K562 (cell line): ENCODE measurements around the gene NPC1L1. TPM values are rescaled to one million over a fixed set of nuclear protein-coding genes. Genes with fewer than 3 reads are reported as not detected.

Experiments
- ATAC-seq: fragments of 200-7000 bp; cut with Tn5 transposase; 3 replicates; pipeline ENCODE4 v1.9.1; 2020; ENCODE audit warnings: moderate library complexity
- BruUV-seq: library from RNA; stranded (reverse); fragments of 400-500 nt; replicated peaks from 2 replicates; lab custom pipeline; 2021; lab: Mats Ljungman, UMichigan
- CTCF ChIA-PET: fragments of 300-600 bp; formaldehyde crosslinking; extraction: SDS; loops from one replicate; lab custom pipeline; 2021; ENCODE audit warnings: low intra/inter-chr PET ratio; lab: Yijun Ruan, JAX
- POLR2A ChIA-PET: fragments of 300-600, 350-650 bp; sonication (Branson Sonifier 250); formaldehyde crosslinking; extraction: SDS; loops from one replicate; lab custom pipeline; 2021; ENCODE audit warnings: antibody characterized with exemption, inconsistent platforms; lab: Yijun Ruan, JAX
- DNase-seq, 4 experiments: peaks; one replicate each; pipeline versions ENCODE4 v3.0.0 to v3.0.0-alpha.2; 2011 to 2018; ENCODE audit warnings: low spot score in 3 of 4, mixed read lengths in 3 of 4; ENCODE audit errors: extremely low read depth in 1 of 4
- FAIRE-seq: peaks from 2 replicates; lab custom pipeline; 2011; peaks lifted over from hg19 to GRCh38; lab: Jason Lieb, UNC
- H2AFZ ChIP-seq: 2 replicates; pipeline ENCODE4 v1.6.0; 2011; ENCODE audit warnings: low read depth, low read length, control low read depth, inconsistent platforms
- H3K27ac ChIP-seq: fragments of 200-600 bp; 3 replicates; pipeline ENCODE4 v1.8.0; 2011; ENCODE audit warnings: low read depth, mild to moderate bottlenecking, control low read depth, inconsistent platforms, low read length, moderate library complexity, mixed read lengths; ENCODE audit errors: extremely low read depth
- H3K27me3 ChIP-seq, 2 experiments: fragments of 300-600 bp in 1 of 2; 2 replicates in 1 of 2; 3 replicates in 1 of 2; pipeline versions ENCODE4 v1.6.0 to v1.8.0; 2011; ENCODE audit warnings: inconsistent platforms in 2 of 2, low read length in 2 of 2, mild to moderate bottlenecking in 1 of 2, mixed read lengths in 1 of 2, moderate library complexity in 1 of 2; ENCODE audit not compliant: control insufficient read depth in 2 of 2, insufficient read depth in 2 of 2
- H3K36me3 ChIP-seq: fragments of 300-600 bp; 3 replicates; pipeline ENCODE4 v1.8.0; 2011; ENCODE audit warnings: mild to moderate bottlenecking, low read length, inconsistent platforms; ENCODE audit not compliant: control insufficient read depth, insufficient read depth
- H3K4me1 ChIP-seq, 2 experiments: fragments of 200-600 bp in 1 of 2; replicated peaks in 1 of 2; 2 replicates in 1 of 2; 3 replicates in 1 of 2; pipeline versions ENCODE4 v1.5.1 to v1.8.0; 2011; ENCODE audit warnings: inconsistent platforms in 2 of 2, low read length in 2 of 2, mild to moderate bottlenecking in 1 of 2, mixed read lengths in 1 of 2, moderate library complexity in 1 of 2; ENCODE audit not compliant: control insufficient read depth in 2 of 2, insufficient read depth in 2 of 2
- H3K4me2 ChIP-seq: 2 replicates; pipeline ENCODE4 v1.6.1; 2011; ENCODE audit warnings: low read length, control low read depth, inconsistent platforms, mixed read lengths; ENCODE audit not compliant: insufficient read depth
- H3K4me3 ChIP-seq: fragments of 200-600 bp; sonication (generic), shearing (Covaris generic); 2 replicates; pipeline ENCODE4 v1.5.1; 2016; ENCODE audit warnings: control low read depth, inconsistent platforms
- H3K79me2 ChIP-seq: fragments of 200-600 bp; 3 replicates; pipeline ENCODE4 v1.8.0; 2011; ENCODE audit warnings: low read length, inconsistent platforms; ENCODE audit not compliant: control insufficient read depth, insufficient read depth
- H3K9ac ChIP-seq, 2 experiments: 2 replicates each; pipeline versions ENCODE4 v1.6.0 to v1.6.1; 2011; ENCODE audit warnings: low read depth in 2 of 2, low read length in 2 of 2, control low read depth in 1 of 2, inconsistent platforms in 1 of 2, mild to moderate bottlenecking in 1 of 2, mixed read lengths in 1 of 2; ENCODE audit not compliant: insufficient read depth in 1 of 2
- H3K9me1 ChIP-seq: one replicate; pipeline ENCODE4 v1.6.0; 2011; ENCODE audit warnings: inconsistent platforms, mild to moderate bottlenecking, low read length, moderate library complexity; ENCODE audit not compliant: control insufficient read depth, insufficient read depth
- H3K9me3 ChIP-seq: replicated peaks from 2 replicates; pipeline ENCODE4 v1.5.1; 2011; ENCODE audit warnings: low read depth, low read length, inconsistent platforms; ENCODE audit not compliant: control insufficient read depth, insufficient read depth
- H4K20me1 ChIP-seq: replicated peaks from 2 replicates; pipeline ENCODE4 v1.6.1; 2011; ENCODE audit warnings: low read length, inconsistent platforms, mixed read lengths; ENCODE audit not compliant: control insufficient read depth, insufficient read depth
- CEBPZ ChIP-seq: fragments of 150-350 bp; IDR thresholded peaks from 2 replicates; pipeline ENCODE4 v1.6.1; 2014; ENCODE audit warnings: low read depth, mild to moderate bottlenecking, low read length, borderline replicate concordance
- DACH1 ChIP-seq: fragments of 450-650 bp; IDR thresholded peaks from 2 replicates; pipeline ENCODE4 v1.6.1; 2018; ENCODE audit not compliant: partially characterized antibody
- DNMT1 ChIP-seq: fragments of 450-650 bp; IDR thresholded peaks from 2 replicates; pipeline ENCODE4 v1.6.1; 2016; ENCODE audit warnings: antibody characterized with exemption, mild to moderate bottlenecking
- ERF ChIP-seq: fragments of 450-650 bp; formaldehyde crosslinking; IDR thresholded peaks from 2 replicates; pipeline ENCODE4 v1.4.0; 2020; ENCODE audit warnings: mild to moderate bottlenecking, mixed read lengths
- HEY1 ChIP-seq: fragments of 250-450 bp; sonication (Bioruptor Pico); IDR thresholded peaks from 2 replicates; pipeline ENCODE4 v1.5.0; 2020; ENCODE audit warnings: mild to moderate bottlenecking, moderate library complexity, borderline replicate concordance
- HNRNPL ChIP-seq: fragments of 200-400 bp; formaldehyde crosslinking; IDR thresholded peaks from 2 replicates; pipeline ENCODE4 v1.6.1; 2017; ENCODE audit warnings: low read depth, mild to moderate bottlenecking, low read length
- HOMEZ ChIP-seq: fragments of 250-450 bp; sonication (Bioruptor Pico); IDR thresholded peaks from 2 replicates; pipeline ENCODE4 v1.4.0; 2020; ENCODE audit warnings: mild to moderate bottlenecking, moderate library complexity
- KAT7 ChIP-seq: sonication (generic); formaldehyde crosslinking; IDR thresholded peaks from 2 replicates; pipeline ENCODE4 v1.8.0; 2022; ENCODE audit warnings: missing genetic modification reagents, mild to moderate bottlenecking, borderline replicate concordance
- KLF1 ChIP-seq: fragments of 450-650 bp; IDR thresholded peaks from 2 replicates; pipeline ENCODE4 v1.6.1; 2016; ENCODE audit warnings: missing genetic modification characterization, missing compliant biosample characterization
- MECOM ChIP-seq: fragments of 250-450 bp; sonication (Bioruptor Pico); IDR thresholded peaks from 2 replicates; pipeline ENCODE4 v1.8.0; 2022; ENCODE audit warnings: inconsistent platforms
- NCOA4 ChIP-seq: fragments of 450-650 bp; IDR thresholded peaks from 2 replicates; pipeline ENCODE4 v1.6.1; 2018; ENCODE audit warnings: mild to moderate bottlenecking; ENCODE audit not compliant: partially characterized antibody
- OTX1 ChIP-seq: fragments of 450-650 bp; formaldehyde crosslinking; IDR thresholded peaks from 2 replicates; pipeline ENCODE4 v1.4.0; 2022; ENCODE audit warnings: mild to moderate bottlenecking
- SIRT6 ChIP-seq: IDR thresholded peaks from one replicate; pipeline ENCODE4 v1.6.1; 2012; ENCODE audit warnings: low read depth, mild to moderate bottlenecking, control low read depth, inconsistent platforms, low read length, moderate library complexity
- ZNF197 ChIP-seq: fragments of 200-800 bp; sonication (Bioruptor generic); IDR thresholded peaks from 2 replicates; pipeline ENCODE4 v1.6.1; 2016; ENCODE audit warnings: low read depth, missing genetic modification characterization, missing compliant biosample characterization
- ZNF551 ChIP-seq: fragments of 250-450 bp; sonication (Bioruptor Pico); IDR thresholded peaks from 2 replicates; pipeline ENCODE4 v1.5.0; 2021; ENCODE audit warnings: mild to moderate bottlenecking, moderate library complexity
- ZNF696 ChIP-seq: fragments of 250-450 bp; sonication (Bioruptor Pico); conservative IDR thresholded peaks from 2 replicates; pipeline ENCODE4 v1.4.0; 2020; ENCODE audit warnings: mild to moderate bottlenecking, moderate library complexity
- ZNF79 ChIP-seq: fragments of 250-450 bp; sonication (Bioruptor Pico); IDR thresholded peaks from 2 replicates; pipeline ENCODE4 v1.4.0; 2020; ENCODE audit warnings: low read depth, mild to moderate bottlenecking, moderate library complexity
- WGBS: fragments of 100-300 bp; shearing (Covaris generic); methylation state at CpG from one replicate; pipeline ENCODE4 v1.1.6; 2016; ENCODE audit warnings: low coverage, mixed read lengths; ENCODE audit not compliant: insufficient coverage; ENCODE audit errors: missing lambda C conversion rate; 5-methylcytosine and 5-hydroxymethylcytosine counted together
- in situ Hi-C: fragments of 300-500 bp; cut with MboI; formaldehyde crosslinking; loops from 4 replicates; pipeline ENCODE4 v1.15.0; 2018; ENCODE audit warnings: inconsistent platforms, mixed read lengths
- intact Hi-C: fragments of 100-400 bp; cut with micrococcal nuclease; formaldehyde crosslinking; loops from 2 replicates; pipeline ENCODE4 v1.14.2; 2022
- polyA plus RNA-seq, 8 experiments: library from polyadenylated mRNA; depleted of rRNA in 4 of 8; stranded (reverse) in 5 of 8; unstranded in 3 of 8; fragments of >200 nt; fragmentation: Nextera tagmentation in 2 of 8; fragmentation: Illumina TruSeq in 1 of 8; extraction: Ambion mirVana in 2 of 8; extraction: Trizol in 1 of 8; gene quantifications; 2 replicates each; pipeline versions ENCODE4 v1.2.1 to v1.2.3, GENCODE V29; 2011 to 2014; ENCODE audit warnings: inconsistent platforms in 1 of 8, missing spikeins in 1 of 8
- total RNA-seq, 7 experiments: library from RNA; depleted of rRNA in 6 of 7; stranded (reverse); fragments of >200 nt in 6 of 7; fragmentation: Illumina TruSeq in 2 of 7; extraction: Trizol in 2 of 7; gene quantifications; 2 replicates each; pipeline versions ENCODE4 v1.2.1 to v1.2.3, GENCODE V29; 2011 to 2021; ENCODE audit warnings: low replicate concordance in 1 of 7

The NPC1L1 gene
- total and polyA plus RNA-seq, 9 of the 15 experiments (the other 6 are each of a cell fraction or from before 2014, with no cell fraction given), result 0.01 to 0.18 (median 0.07) TPM; not detected in 4

GRCh38 chr7:44515590-44516268 lies 25.4 kb downstream of the NPC1L1 start:
- Histone ChIP-seq H3K9me3 (no peaks in the 10 kb centered on the region), H2AFZ (no peak overlapping the region), H3K79me2 (no peaks in the 10 kb centered on the region), H3K9me1 (no peaks in the 10 kb centered on the region), H3K4me1 (peaks cover 0 to 3% of the 10 kb centered on the region in 2 experiments; a peak in 1 of 5 replicates), H3K4me2 (no peak overlapping the region), H3K36me3 (no peaks in the 10 kb centered on the region), H3K4me3 (no peak overlapping the region), H3K9ac (no peak overlapping the region), H3K27me3 (peaks cover 0 to 11% of the 10 kb centered on the region in 2 experiments; a peak in 3 of 5 replicates), H3K27ac (no peak overlapping the region), H4K20me1 (no peaks in the 10 kb centered on the region)
- CTCF ChIA-PET, result no interaction called here
- TF ChIP-seq ZNF696, result no peak
- no peak for TF ChIP-seq ERF (CRISPR knock-in tag)
- TF ChIP-seq OTX1 (CRISPR knock-in tag), result no peak
- TF ChIP-seq ZNF551 (CRISPR knock-in tag), result no peak
- no peak for TF ChIP-seq HOMEZ
- TF ChIP-seq NCOA4, result no peak
- no peak for TF ChIP-seq KAT7 (CRISPR knock-in tag)
- no peak for TF ChIP-seq CEBPZ
- no peak for TF ChIP-seq KLF1 (tag)
- no peak for TF ChIP-seq DNMT1
- TF ChIP-seq ZNF79 (CRISPR knock-in tag), result no peak
- no peak for TF ChIP-seq HEY1 (CRISPR knock-in tag)
- TF ChIP-seq DACH1, result no peak
- no peak for TF ChIP-seq MECOM (CRISPR knock-in tag)
- TF ChIP-seq ZNF197 (CRISPR knock-in tag), result no peak
- no peak for TF ChIP-seq HNRNPL
- no peak for TF ChIP-seq SIRT6
- FAIRE-seq, result no peak
- intact Hi-C loops, result no loop called here
- POLR2A ChIA-PET, result no interaction called here
- in situ Hi-C loops, result no loop called here
- WGBS, result 31% methylated on average over 8 of the region's 10 CpGs
- BruUV-seq, result no TSS peak
- no peak for DNase-seq
- ATAC-seq, result no peak
